HG02870 (cell line): ENCODE data around the gene MS4A2.
"Not testable (repeated sequence)": the region's sequence is repeated elsewhere in the genome, so short reads cannot be mapped to it uniquely, and the experiment has no call there.

Experiments
- ATAC-seq: cut with Tn5 transposase; IDR thresholded peaks from one replicate; pipeline ENCODE4 v1.9.1; 2021; ENCODE audit warnings: mild to moderate bottlenecking, moderate library complexity; ENCODE audit not compliant: unreplicated experiment

The MS4A2 gene

GRCh38 chr11:60100516-60100915, 12.1 kb downstream of the MS4A2 start:
- no peak for ATAC-seq

GRCh38 chr11:60101368-60101767, 12.9 kb downstream of the MS4A2 start:
- not testable (repeated sequence) for ATAC-seq

GRCh38 chr11:60104471-60105115, 16.1 kb downstream of the MS4A2 start:
- not testable (repeated sequence) for ATAC-seq

GRCh38 chr11:60108631-60109030, 20.2 kb downstream of the MS4A2 start:
- ATAC-seq, result not testable (repeated sequence)

GRCh38 chr11:60111793-60112192, 23.3 kb downstream of the MS4A2 start:
- no peak for ATAC-seq

- no peak for ATAC-seq
Observed at GRCh38 chr11:60116996-60117790, 28.7 kb downstream of the MS4A2 start.

- ATAC-seq, result no peak
Observed at GRCh38 chr11:60118338-60118737, 29.9 kb downstream of the MS4A2 start.

- ATAC-seq, result no peak
Observed at GRCh38 chr11:60119710-60120109, 31.2 kb downstream of the MS4A2 start.

GRCh38 chr11:60121264-60121663, 32.8 kb downstream of the MS4A2 start:
- ATAC-seq, result no peak

- no peak for ATAC-seq
Observed at GRCh38 chr11:60122414-60123036, 34.1 kb downstream of the MS4A2 start.

- no peak for ATAC-seq
Observed at GRCh38 chr11:60124802-60125432, 36.5 kb downstream of the MS4A2 start.

- no peak for ATAC-seq
Observed at GRCh38 chr11:60125956-60126585, 37.6 kb downstream of the MS4A2 start.

- ATAC-seq, result no peak
Observed at GRCh38 chr11:60127311-60127811, 38.9 kb downstream of the MS4A2 start.

- no peak for ATAC-seq
Observed at GRCh38 chr11:60128376-60128775, 39.9 kb downstream of the MS4A2 start.

- not testable (repeated sequence) for ATAC-seq
Observed at GRCh38 chr11:60128866-60129265, 40.4 kb downstream of the MS4A2 start.

- ATAC-seq, result no peak
Observed at GRCh38 chr11:60129853-60130252, 41.4 kb downstream of the MS4A2 start.

GRCh38 chr11:60130496-60130895, 42.0 kb downstream of the MS4A2 start:
- ATAC-seq, result no peak

- ATAC-seq, result no peak
Observed at GRCh38 chr11:60131912-60132311, 43.4 kb downstream of the MS4A2 start.

GRCh38 chr11:60133917-60134316, 45.5 kb downstream of the MS4A2 start:
- ATAC-seq, result no peak

- ATAC-seq, result no peak
Observed at GRCh38 chr11:60143768-60144167, 55.3 kb downstream of the MS4A2 start.

GRCh38 chr11:60145677-60146076, 57.2 kb downstream of the MS4A2 start:
- ATAC-seq, result no peak
